Liver (tissue), 9 donors: Measurements from ENCODE around the gene TSTD1. TPM values are rescaled to one million over a fixed set of nuclear protein-coding genes. Genes with fewer than 3 reads are reported as not detected.

Experiments
- DNase-seq: peaks from one replicate; pipeline ENCODE4 v3.0.0-alpha.2; 2017; ENCODE audit warnings: low spot score
- H3K27ac ChIP-seq, 2 donors: one replicate each; pipeline ENCODE4 v1.7.0; 2013; ENCODE audit warnings: inconsistent platforms in 2 of 2, low read length in 2 of 2, control low read depth in 1 of 2, low read depth in 1 of 2, mild to moderate bottlenecking in 1 of 2
- H3K27me3 ChIP-seq, 4 donors: one replicate each; pipeline versions ENCODE4 v1.6.1 to v1.7.0; 2013; ENCODE audit warnings: low read length in 3 of 4, inconsistent platforms in 1 of 4, mild to moderate bottlenecking in 1 of 4, moderate library complexity in 1 of 4; ENCODE audit not compliant: control insufficient read depth in 4 of 4, insufficient read depth in 4 of 4
- H3K36me3 ChIP-seq, 4 donors: one replicate each; pipeline versions ENCODE4 v1.6.1 to v1.7.0; 2013; ENCODE audit warnings: low read length in 3 of 4, mild to moderate bottlenecking in 3 of 4, low read depth in 1 of 4, moderate library complexity in 1 of 4; ENCODE audit not compliant: control insufficient read depth in 4 of 4, insufficient read depth in 3 of 4
- H3K4me1 ChIP-seq, 4 donors: one replicate each; pipeline versions ENCODE4 v1.6.1 to v1.7.0; 2013; ENCODE audit warnings: low read length in 3 of 4, mild to moderate bottlenecking in 3 of 4, moderate library complexity in 1 of 4; ENCODE audit not compliant: control insufficient read depth in 4 of 4, insufficient read depth in 4 of 4
- H3K4me3 ChIP-seq, 3 donors: one replicate each; pipeline versions ENCODE4 v1.6.1 to v1.7.0; 2013; ENCODE audit warnings: low read length in 3 of 3, control low read depth in 1 of 3, low read depth in 1 of 3, mild to moderate bottlenecking in 1 of 3
- H3K9ac ChIP-seq, 2 donors: one replicate each; pipeline ENCODE4 v1.7.0; 2013; ENCODE audit warnings: low read length in 2 of 2, mild to moderate bottlenecking in 2 of 2, moderate library complexity in 2 of 2, control low read depth in 1 of 2, low read depth in 1 of 2
- H3K9me3 ChIP-seq, 4 donors: one replicate each; pipeline versions ENCODE4 v1.6.1 to v1.7.0; 2013; ENCODE audit warnings: low read length in 3 of 4; ENCODE audit not compliant: control insufficient read depth in 4 of 4
- EGR1 ChIP-seq, 2 donors: IDR thresholded peaks; 2 replicates each; pipeline ENCODE4 v1.6.1; 2016 to 2018; ENCODE audit warnings: antibody characterized with exemption in 2 of 2, low read depth in 2 of 2
- FOXA1 ChIP-seq: IDR thresholded peaks from 2 replicates; pipeline ENCODE4 v1.6.1; 2016; ENCODE audit warnings: antibody characterized with exemption
- FOXA2 ChIP-seq: IDR thresholded peaks from 2 replicates; pipeline ENCODE4 v1.6.1; 2016; ENCODE audit warnings: antibody characterized with exemption
- GABPA ChIP-seq, 2 donors: IDR thresholded peaks in 1 of 2; conservative IDR thresholded peaks in 1 of 2; 2 replicates each; pipeline ENCODE4 v1.6.1; 2016; ENCODE audit warnings: antibody characterized with exemption in 2 of 2, mild to moderate bottlenecking in 1 of 2, moderate library complexity in 1 of 2
- HNF4A ChIP-seq, 2 donors: conservative IDR thresholded peaks; 2 replicates each; pipeline ENCODE4 v1.6.1; 2016; ENCODE audit warnings: antibody characterized with exemption in 2 of 2, mild to moderate bottlenecking in 2 of 2
- HNF4G ChIP-seq: IDR thresholded peaks from 2 replicates; pipeline ENCODE4 v1.6.1; 2016; ENCODE audit warnings: antibody characterized with exemption
- JUND ChIP-seq, 2 donors: IDR thresholded peaks; 2 replicates each; pipeline ENCODE4 v1.6.1; 2016; ENCODE audit warnings: antibody characterized with exemption in 2 of 2
- MAX ChIP-seq: IDR thresholded peaks from 2 replicates; pipeline ENCODE4 v1.6.1; 2016; ENCODE audit warnings: antibody characterized with exemption
- NR2F2 ChIP-seq: IDR thresholded peaks from 2 replicates; pipeline ENCODE4 v1.6.1; 2016; ENCODE audit warnings: antibody characterized with exemption
- RAD21 ChIP-seq, 2 donors: IDR thresholded peaks; 2 replicates each; pipeline ENCODE4 v1.6.1; 2016; ENCODE audit warnings: antibody characterized with exemption in 2 of 2, mild to moderate bottlenecking in 2 of 2
- RXRA ChIP-seq, 2 donors: IDR thresholded peaks; 2 replicates each; pipeline ENCODE4 v1.6.1; 2017 to 2018; ENCODE audit warnings: antibody characterized with exemption in 2 of 2, mild to moderate bottlenecking in 1 of 2
- SP1 ChIP-seq: IDR thresholded peaks from 2 replicates; pipeline ENCODE4 v1.6.1; 2018; ENCODE audit warnings: antibody characterized with exemption, mild to moderate bottlenecking
- TAF1 ChIP-seq: conservative IDR thresholded peaks from 2 replicates; pipeline ENCODE4 v1.6.1; 2016; ENCODE audit warnings: antibody characterized with exemption, mild to moderate bottlenecking
- YY1 ChIP-seq: IDR thresholded peaks from 2 replicates; pipeline ENCODE4 v1.6.1; 2016; ENCODE audit warnings: antibody characterized with exemption, mild to moderate bottlenecking
- WGBS: extraction: QIAGEN DNeasy Blood & Tissue Kit; methylation state at CpG from one replicate; pipeline ENCODE4 v1.1.7; 2013; 5-methylcytosine and 5-hydroxymethylcytosine counted together
- polyA plus RNA-seq, 2 donors: library from polyadenylated mRNA; stranded (reverse) in 1 of 2; unstranded in 1 of 2; fragments of 200-250 nt in 1 of 2; fragments of >200 nt in 1 of 2; fragmentation: Nextera tagmentation in 1 of 2; extraction: Ambion mirVana in 1 of 2; gene quantifications; one replicate each; pipeline versions ENCODE4 v1.2.1 to v1.2.3, GENCODE V29; 2013 to 2015
- total RNA-seq, 2 donors: library from RNA; depleted of rRNA; stranded (reverse); fragments of >200 nt; gene quantifications; one replicate each; pipeline ENCODE4 v1.2.3, GENCODE V29; 2014
- TF ChIP-seq, protein P1 (sequence below): IDR thresholded peaks from 2 replicates; pipeline ENCODE4 v1.6.1; 2016; ENCODE audit warnings: antibody characterized with exemption, mild to moderate bottlenecking
- TF ChIP-seq, protein P2 (sequence below): IDR thresholded peaks from 2 replicates; pipeline ENCODE4 v1.6.1; 2016; ENCODE audit warnings: antibody characterized with exemption
- TF ChIP-seq, protein P3 (sequence below): fragments of 150-350 bp; IDR thresholded peaks from 2 replicates; pipeline ENCODE4 v1.5.1; 2017; ENCODE audit warnings: improper control_type of control experiment, low read depth, low read length; ENCODE audit not compliant: missing input control
- donor health status: healthy.
- donor health status: healthy.
- donor health status: healthy.
- donor health status: healthy.
- donor health status: healthy.

Gene TSTD1
- total and polyA plus RNA-seq, 4 donors = 10.9 to 67.5 (median 34.8) TPM

DNA sequence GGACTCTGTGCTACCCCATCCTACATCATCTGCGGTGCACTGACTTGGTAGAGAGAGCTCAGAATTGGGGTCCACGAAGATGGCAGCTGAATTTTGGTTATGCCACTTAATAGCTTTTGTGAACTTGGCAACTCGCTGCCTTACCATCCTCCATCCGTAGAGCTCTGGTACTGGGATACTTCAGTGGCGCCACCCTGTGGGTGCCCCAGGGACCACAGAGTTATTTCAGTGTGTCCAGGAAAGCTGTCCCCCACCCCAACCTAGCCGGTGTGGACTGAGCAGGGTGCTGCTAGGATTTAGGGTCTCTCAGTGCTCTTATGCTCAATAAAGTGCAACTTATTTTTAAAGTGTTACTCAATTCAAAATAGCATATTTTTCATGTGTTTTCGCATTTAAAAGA, 16.0 kb upstream of the TSTD1 start:
- no peak overlapping the region for H3K27ac ChIP-seq
- H3K9ac ChIP-seq = no peak overlapping the region
- no peaks in the 10 kb centered on the region for H3K9me3 ChIP-seq
- WGBS = 81% methylated on average over 7 of the region's 7 CpGs
- no peak for DNase-seq
- no peaks in the 10 kb centered on the region for H3K27me3 ChIP-seq
- TF ChIP-seq TAF1 (no peak), HNF4A (conservative IDR thresholded peaks at IDR 0.05) (no peak), HNF4G (no peak), MAX (no peak), RAD21 (IDR thresholded peaks at IDR 0.05) (no peak), EGR1 (IDR thresholded peaks at IDR 0.05; ENCODE audit: low read depth in 2 of 2) (no peak), FOXA1 (no peak), GABPA (IDR thresholded peaks at IDR 0.05 in 1 of 2, conservative IDR thresholded peaks at IDR 0.05 in 1 of 2) (no peak), JUND (IDR thresholded peaks at IDR 0.05) (no peak), RXRA (IDR thresholded peaks at IDR 0.05) (no peak)
- TF ChIP-seq, protein P1, sequence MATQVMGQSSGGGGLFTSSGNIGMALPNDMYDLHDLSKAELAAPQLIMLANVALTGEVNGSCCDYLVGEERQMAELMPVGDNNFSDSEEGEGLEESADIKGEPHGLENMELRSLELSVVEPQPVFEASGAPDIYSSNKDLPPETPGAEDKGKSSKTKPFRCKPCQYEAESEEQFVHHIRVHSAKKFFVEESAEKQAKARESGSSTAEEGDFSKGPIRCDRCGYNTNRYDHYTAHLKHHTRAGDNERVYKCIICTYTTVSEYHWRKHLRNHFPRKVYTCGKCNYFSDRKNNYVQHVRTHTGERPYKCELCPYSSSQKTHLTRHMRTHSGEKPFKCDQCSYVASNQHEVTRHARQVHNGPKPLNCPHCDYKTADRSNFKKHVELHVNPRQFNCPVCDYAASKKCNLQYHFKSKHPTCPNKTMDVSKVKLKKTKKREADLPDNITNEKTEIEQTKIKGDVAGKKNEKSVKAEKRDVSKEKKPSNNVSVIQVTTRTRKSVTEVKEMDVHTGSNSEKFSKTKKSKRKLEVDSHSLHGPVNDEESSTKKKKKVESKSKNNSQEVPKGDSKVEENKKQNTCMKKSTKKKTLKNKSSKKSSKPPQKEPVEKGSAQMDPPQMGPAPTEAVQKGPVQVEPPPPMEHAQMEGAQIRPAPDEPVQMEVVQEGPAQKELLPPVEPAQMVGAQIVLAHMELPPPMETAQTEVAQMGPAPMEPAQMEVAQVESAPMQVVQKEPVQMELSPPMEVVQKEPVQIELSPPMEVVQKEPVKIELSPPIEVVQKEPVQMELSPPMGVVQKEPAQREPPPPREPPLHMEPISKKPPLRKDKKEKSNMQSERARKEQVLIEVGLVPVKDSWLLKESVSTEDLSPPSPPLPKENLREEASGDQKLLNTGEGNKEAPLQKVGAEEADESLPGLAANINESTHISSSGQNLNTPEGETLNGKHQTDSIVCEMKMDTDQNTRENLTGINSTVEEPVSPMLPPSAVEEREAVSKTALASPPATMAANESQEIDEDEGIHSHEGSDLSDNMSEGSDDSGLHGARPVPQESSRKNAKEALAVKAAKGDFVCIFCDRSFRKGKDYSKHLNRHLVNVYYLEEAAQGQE = no peak
- TF ChIP-seq, protein P2, sequence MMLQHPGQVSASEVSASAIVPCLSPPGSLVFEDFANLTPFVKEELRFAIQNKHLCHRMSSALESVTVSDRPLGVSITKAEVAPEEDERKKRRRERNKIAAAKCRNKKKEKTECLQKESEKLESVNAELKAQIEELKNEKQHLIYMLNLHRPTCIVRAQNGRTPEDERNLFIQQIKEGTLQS = no peak
- TF ChIP-seq, protein P3, sequence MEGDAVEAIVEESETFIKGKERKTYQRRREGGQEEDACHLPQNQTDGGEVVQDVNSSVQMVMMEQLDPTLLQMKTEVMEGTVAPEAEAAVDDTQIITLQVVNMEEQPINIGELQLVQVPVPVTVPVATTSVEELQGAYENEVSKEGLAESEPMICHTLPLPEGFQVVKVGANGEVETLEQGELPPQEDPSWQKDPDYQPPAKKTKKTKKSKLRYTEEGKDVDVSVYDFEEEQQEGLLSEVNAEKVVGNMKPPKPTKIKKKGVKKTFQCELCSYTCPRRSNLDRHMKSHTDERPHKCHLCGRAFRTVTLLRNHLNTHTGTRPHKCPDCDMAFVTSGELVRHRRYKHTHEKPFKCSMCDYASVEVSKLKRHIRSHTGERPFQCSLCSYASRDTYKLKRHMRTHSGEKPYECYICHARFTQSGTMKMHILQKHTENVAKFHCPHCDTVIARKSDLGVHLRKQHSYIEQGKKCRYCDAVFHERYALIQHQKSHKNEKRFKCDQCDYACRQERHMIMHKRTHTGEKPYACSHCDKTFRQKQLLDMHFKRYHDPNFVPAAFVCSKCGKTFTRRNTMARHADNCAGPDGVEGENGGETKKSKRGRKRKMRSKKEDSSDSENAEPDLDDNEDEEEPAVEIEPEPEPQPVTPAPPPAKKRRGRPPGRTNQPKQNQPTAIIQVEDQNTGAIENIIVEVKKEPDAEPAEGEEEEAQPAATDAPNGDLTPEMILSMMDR = no peak
- no peak overlapping the region for H3K4me3 ChIP-seq
- no peaks in the 10 kb centered on the region for H3K4me1 ChIP-seq
- peaks cover 0 to 3% (median 0%) of the 10 kb centered on the region in 4 donors for H3K36me3 ChIP-seq

- no peak overlapping the region for H3K4me3 ChIP-seq
- H3K27me3 ChIP-seq = no peaks in the 10 kb centered on the region
- H3K9me3 ChIP-seq = peaks cover 0 to 2% (median under 1%) of the 10 kb centered on the region in 4 donors
- H3K9ac ChIP-seq = no peak overlapping the region
- H3K27ac ChIP-seq = no peak overlapping the region
- H3K36me3 ChIP-seq = peaks cover 0 to 5% (median 0%) of the 10 kb centered on the region in 4 donors
- DNase-seq = no peak
- H3K4me1 ChIP-seq = no peaks in the 10 kb centered on the region
- TF ChIP-seq RAD21 (IDR thresholded peaks at IDR 0.05) = no peak
- TF ChIP-seq, protein P1 = no peak
- TF ChIP-seq RXRA (IDR thresholded peaks at IDR 0.05) = no peak
- TF ChIP-seq TAF1 = no peak
- no peak for TF ChIP-seq FOXA1
- TF ChIP-seq SP1 = no peak
- TF ChIP-seq HNF4A (conservative IDR thresholded peaks at IDR 0.05) = no peak
- no peak for TF ChIP-seq JUND (IDR thresholded peaks at IDR 0.05)
- TF ChIP-seq NR2F2 = no peak
- TF ChIP-seq YY1 = no peak
- TF ChIP-seq FOXA2 = no peak
- TF ChIP-seq, protein P3 = no peak
- TF ChIP-seq GABPA (IDR thresholded peaks at IDR 0.05 in 1 of 2, conservative IDR thresholded peaks at IDR 0.05 in 1 of 2) = no peak
- no peak for TF ChIP-seq MAX
- TF ChIP-seq, protein P2 = no peak
- 91% methylated on average over 4 of the region's 4 CpGs for WGBS
Measured at GRCh38 chr1:161054232-161054631, 15.5 kb upstream of the TSTD1 start.
